Lung (tissue), 12 donors: ENCODE results near the gene TMEM95. TPM values are rescaled to one million over a fixed set of nuclear protein-coding genes. Genes with fewer than 3 reads are reported as not detected.
"Not testable (repeated sequence)": the region's sequence is repeated elsewhere in the genome, so short reads cannot be mapped to it uniquely, and the experiment has no call there.

Experiments
- ATAC-seq: fragments of 200-7000 bp; cut with Tn5 transposase; one replicate; pipeline ENCODE4 v1.9.1; 2020; ENCODE audit warnings: moderate number of reproducible peaks; ENCODE audit not compliant: insufficient read depth, low FRiP score
- DNase-seq, 3 donors: peaks; one replicate each; pipeline ENCODE4 v3.0.0-alpha.2; 2013 to 2017
- H3K27ac ChIP-seq, 2 donors: one replicate each; pipeline ENCODE4 v1.5.1; 2013; ENCODE audit warnings: mild to moderate bottlenecking in 2 of 2, moderate library complexity in 2 of 2, control low read depth in 1 of 2, inconsistent platforms in 1 of 2, low read depth in 1 of 2, low read length in 1 of 2
- H3K27me3 ChIP-seq, 3 donors: one replicate each; pipeline ENCODE4 v1.5.1; 2013; ENCODE audit warnings: low read length in 2 of 3; ENCODE audit not compliant: control insufficient read depth in 3 of 3, insufficient read depth in 3 of 3
- H3K36me3 ChIP-seq, 4 donors: one replicate each; pipeline ENCODE4 v1.5.1; 2013; ENCODE audit warnings: low read length in 4 of 4, mild to moderate bottlenecking in 1 of 4, moderate library complexity in 1 of 4; ENCODE audit not compliant: control insufficient read depth in 4 of 4, insufficient read depth in 4 of 4
- H3K4me1 ChIP-seq, 5 donors: one replicate each; pipeline ENCODE4 v1.5.1; 2013; ENCODE audit warnings: low read length in 5 of 5, mild to moderate bottlenecking in 2 of 5, moderate library complexity in 1 of 5; ENCODE audit not compliant: control insufficient read depth in 5 of 5, insufficient read depth in 5 of 5
- H3K4me3 ChIP-seq: one replicate; pipeline ENCODE4 v1.5.1; 2013; ENCODE audit warnings: mild to moderate bottlenecking, control low read depth, moderate library complexity
- H3K9ac ChIP-seq, 2 donors: one replicate each; pipeline ENCODE4 v1.5.1; 2013; ENCODE audit warnings: low read length in 2 of 2, control low read depth in 1 of 2; ENCODE audit not compliant: insufficient read depth in 1 of 2
- H3K9me3 ChIP-seq, 4 donors: one replicate each; pipeline ENCODE4 v1.5.1; 2013; ENCODE audit warnings: low read length in 3 of 4, mild to moderate bottlenecking in 1 of 4, moderate library complexity in 1 of 4; ENCODE audit not compliant: control insufficient read depth in 4 of 4, insufficient read depth in 3 of 4
- CTCF ChIP-seq: IDR thresholded peaks from 2 replicates; pipeline ENCODE4 v1.5.1; 2012; ENCODE audit warnings: mild to moderate bottlenecking; ENCODE audit errors: control extremely low read depth, extremely low read depth
- WGBS, 2 donors: extraction: QIAGEN DNeasy Blood & Tissue Kit; methylation state at CpG; one replicate each; pipeline ENCODE4 v1.1.7; 2013; 5-methylcytosine and 5-hydroxymethylcytosine counted together
- polyA plus RNA-seq, 2 donors: library from polyadenylated mRNA; stranded (reverse); fragments of 200-250 nt; gene quantifications; one replicate each; pipeline ENCODE4 v1.2.1, GENCODE V29; 2013
- total RNA-seq, 2 donors: library from RNA; depleted of rRNA in 1 of 2; stranded (reverse); fragments of >200 nt in 1 of 2; gene quantifications; one replicate each; pipeline ENCODE4 v1.2.1, GENCODE V29; 2014 to 2021
- donor health status: control.
- donor health status: control.
- donor health status: Bipolar disorder and iron deficiency.
- donor health status: healthy.
- donor health status: DM: yes; HTN: yes; CAD: no.

TMEM95 gene
- total and polyA plus RNA-seq, 4 donors, result not detected

GRCh38 chr17:7363311-7363710 lies 8.4 kb downstream of the TMEM95 start:
- no peak for TF ChIP-seq CTCF
- Histone ChIP-seq H3K4me1 (no peaks in the 10 kb centered on the region), H3K27me3 (no peaks in the 10 kb centered on the region), H3K27ac (no peak overlapping the region), H3K9ac (no peak overlapping the region), H3K36me3 (no peaks in the 10 kb centered on the region), H3K9me3 (no peaks in the 10 kb centered on the region), H3K4me3 (no peak overlapping the region)
- no peak for ATAC-seq
- WGBS, 2 donors, result 93 to 96% methylated on average over 6 of the region's 6 CpGs
- no peak for DNase-seq

GRCh38 chr17:7365963-7366362 lies 11.0 kb downstream of the TMEM95 start:
- not testable (repeated sequence) for H3K4me1 ChIP-seq, H3K4me3 ChIP-seq, H3K27me3 ChIP-seq, DNase-seq, H3K9me3 ChIP-seq, H3K27ac ChIP-seq, ATAC-seq, H3K36me3 ChIP-seq, H3K9ac ChIP-seq
- 91 to 96% methylated on average over 6 of the region's 7 CpGs for WGBS, 2 donors

- Histone ChIP-seq H3K27me3 (no peaks in the 10 kb centered on the region), H3K4me1 (peaks cover 0 to 1% (median 0%) of the 10 kb centered on the region in 5 donors), H3K4me3 (no peak overlapping the region), H3K36me3 (no peaks in the 10 kb centered on the region), H3K27ac (no peak overlapping the region), H3K9ac (no peak overlapping the region), H3K9me3 (no peaks in the 10 kb centered on the region)
- TF ChIP-seq CTCF, result no peak
- DNase-seq (no peak), ATAC-seq (no peak)
- WGBS, 2 donors, result 86 to 87% methylated on average over 8 of the region's 8 CpGs
Observed at GRCh38 chr17:7367083-7367482, 12.1 kb downstream of the TMEM95 start.

GRCh38 chr17:7367918-7368598 lies 13.1 kb downstream of the TMEM95 start:
- Histone ChIP-seq H3K9me3 (no peaks in the 10 kb centered on the region), H3K4me1 (peaks cover 0 to 1% (median 0%) of the 10 kb centered on the region in 5 donors), H3K27me3 (no peaks in the 10 kb centered on the region), H3K9ac (no peak overlapping the region), H3K4me3 (no peak overlapping the region), H3K27ac (no peak overlapping the region), H3K36me3 (no peaks in the 10 kb centered on the region)
- TF ChIP-seq CTCF, result no peak
- 74 to 83% methylated on average over 13 of the region's 13 CpGs for WGBS, 2 donors
- ATAC-seq (no peak), DNase-seq (no peak)

GRCh38 chr17:7368599-7368994 lies 13.6 kb downstream of the TMEM95 start:
- not testable (repeated sequence) for H3K27me3 ChIP-seq, DNase-seq, H3K27ac ChIP-seq, H3K9ac ChIP-seq, H3K4me3 ChIP-seq, H3K9me3 ChIP-seq, H3K36me3 ChIP-seq, ATAC-seq, H3K4me1 ChIP-seq
- WGBS, 2 donors, result 87 to 90% methylated on average over 5 of the region's 5 CpGs
